ENCODE data around the gene C2.

DNA sequence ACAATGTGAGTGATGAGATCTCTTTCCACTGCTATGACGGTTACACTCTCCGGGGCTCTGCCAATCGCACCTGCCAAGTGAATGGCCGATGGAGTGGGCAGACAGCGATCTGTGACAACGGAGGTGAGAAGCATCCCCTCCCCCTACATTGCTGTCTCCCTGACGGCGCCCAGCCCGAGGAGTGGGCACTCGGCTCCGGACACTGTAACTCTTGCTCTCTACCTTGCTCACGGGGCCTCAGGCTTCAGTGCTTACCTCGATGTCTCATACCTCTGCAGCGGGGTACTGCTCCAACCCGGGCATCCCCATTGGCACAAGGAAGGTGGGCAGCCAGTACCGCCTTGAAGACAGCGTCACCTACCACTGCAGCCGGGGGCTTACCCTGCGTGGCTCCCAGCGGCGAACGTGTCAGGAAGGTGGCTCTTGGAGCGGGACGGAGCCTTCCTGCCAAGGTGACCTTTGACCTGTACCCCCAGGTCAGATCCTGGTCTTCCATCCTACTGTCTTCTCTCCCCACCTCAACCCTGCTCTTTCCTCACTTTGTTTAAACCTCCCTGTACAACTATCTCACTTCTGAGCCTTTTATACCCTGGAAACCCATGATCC, 19.7 kb downstream of the C2 start:
- TF ChIP-seq CTCF (IDR thresholded peaks at IDR 0.05) (no peak), POLR2A (IDR thresholded peaks at IDR 0.05) (no peak)
